CD4-positive, alpha-beta T cell treated with Interleukin-4 for 4 hours (primary cell): ENCODE results near the gene RAI1.
"Not testable (repeated sequence)": the region's sequence is repeated elsewhere in the genome, so short reads cannot be mapped to it uniquely, and the experiment has no call there.

Source experiments
- DNase-seq: peaks from one replicate; pipeline ENCODE4 v3.0.0-alpha.2; 2020

The RAI1 gene, protein sequence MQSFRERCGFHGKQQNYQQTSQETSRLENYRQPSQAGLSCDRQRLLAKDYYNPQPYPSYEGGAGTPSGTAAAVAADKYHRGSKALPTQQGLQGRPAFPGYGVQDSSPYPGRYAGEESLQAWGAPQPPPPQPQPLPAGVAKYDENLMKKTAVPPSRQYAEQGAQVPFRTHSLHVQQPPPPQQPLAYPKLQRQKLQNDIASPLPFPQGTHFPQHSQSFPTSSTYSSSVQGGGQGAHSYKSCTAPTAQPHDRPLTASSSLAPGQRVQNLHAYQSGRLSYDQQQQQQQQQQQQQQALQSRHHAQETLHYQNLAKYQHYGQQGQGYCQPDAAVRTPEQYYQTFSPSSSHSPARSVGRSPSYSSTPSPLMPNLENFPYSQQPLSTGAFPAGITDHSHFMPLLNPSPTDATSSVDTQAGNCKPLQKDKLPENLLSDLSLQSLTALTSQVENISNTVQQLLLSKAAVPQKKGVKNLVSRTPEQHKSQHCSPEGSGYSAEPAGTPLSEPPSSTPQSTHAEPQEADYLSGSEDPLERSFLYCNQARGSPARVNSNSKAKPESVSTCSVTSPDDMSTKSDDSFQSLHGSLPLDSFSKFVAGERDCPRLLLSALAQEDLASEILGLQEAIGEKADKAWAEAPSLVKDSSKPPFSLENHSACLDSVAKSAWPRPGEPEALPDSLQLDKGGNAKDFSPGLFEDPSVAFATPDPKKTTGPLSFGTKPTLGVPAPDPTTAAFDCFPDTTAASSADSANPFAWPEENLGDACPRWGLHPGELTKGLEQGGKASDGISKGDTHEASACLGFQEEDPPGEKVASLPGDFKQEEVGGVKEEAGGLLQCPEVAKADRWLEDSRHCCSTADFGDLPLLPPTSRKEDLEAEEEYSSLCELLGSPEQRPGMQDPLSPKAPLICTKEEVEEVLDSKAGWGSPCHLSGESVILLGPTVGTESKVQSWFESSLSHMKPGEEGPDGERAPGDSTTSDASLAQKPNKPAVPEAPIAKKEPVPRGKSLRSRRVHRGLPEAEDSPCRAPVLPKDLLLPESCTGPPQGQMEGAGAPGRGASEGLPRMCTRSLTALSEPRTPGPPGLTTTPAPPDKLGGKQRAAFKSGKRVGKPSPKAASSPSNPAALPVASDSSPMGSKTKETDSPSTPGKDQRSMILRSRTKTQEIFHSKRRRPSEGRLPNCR (N-terminal part only)

GRCh38 chr17:17681187-17681743 lies at the start of gene RAI1:
Gene RAI1 (plus strand): TSS chr17:17681458. CDS start chr17:17792949, 111,491 bp downstream.
- DNase-seq, result peak; percentile 50

DNA sequence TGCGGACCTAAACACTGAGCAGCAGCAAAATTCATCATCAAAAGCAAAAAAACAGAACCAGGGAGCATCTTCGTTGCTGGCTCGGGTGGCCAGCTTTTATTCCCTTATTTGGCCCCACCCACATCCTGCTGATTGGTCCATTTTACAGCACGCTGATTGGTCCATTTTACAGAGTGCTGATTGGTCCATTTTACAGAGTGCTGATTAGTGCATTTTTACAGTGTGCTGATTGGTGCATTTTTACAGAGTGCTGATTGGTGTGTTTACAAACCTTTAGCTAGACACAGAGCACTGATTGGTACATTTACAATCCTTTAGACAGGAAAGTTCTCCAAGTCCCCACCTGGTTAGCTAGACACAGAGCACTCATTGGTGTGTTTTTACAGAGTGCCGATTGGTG lies 48.6 kb upstream of the RAI1 start:
- not testable (repeated sequence) for DNase-seq

DNA sequence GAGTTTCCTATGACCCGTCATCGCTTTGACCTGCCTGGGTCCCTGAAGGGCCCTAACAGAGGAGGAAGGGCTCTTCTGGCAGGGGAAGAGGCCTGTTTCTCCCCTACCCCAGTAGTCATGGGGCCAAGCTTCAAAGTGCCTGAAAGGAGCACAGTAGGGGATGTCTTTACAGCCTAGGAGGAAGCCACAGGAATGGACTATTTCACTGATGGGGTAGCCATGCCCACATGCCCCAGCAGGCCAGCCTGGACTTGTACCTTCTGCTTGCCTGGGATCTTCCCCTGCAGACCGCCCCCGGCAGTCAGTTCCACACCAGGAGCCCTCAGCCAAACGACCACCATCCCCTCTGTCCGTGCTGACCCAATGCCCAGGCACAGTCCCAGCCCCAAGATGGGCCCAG lies 47.9 kb upstream of the RAI1 start:
- DNase-seq, result no peak

GRCh38 chr17:17635126-17635525 lies 46.1 kb upstream of the RAI1 start:
- DNase-seq, result no peak

DNA sequence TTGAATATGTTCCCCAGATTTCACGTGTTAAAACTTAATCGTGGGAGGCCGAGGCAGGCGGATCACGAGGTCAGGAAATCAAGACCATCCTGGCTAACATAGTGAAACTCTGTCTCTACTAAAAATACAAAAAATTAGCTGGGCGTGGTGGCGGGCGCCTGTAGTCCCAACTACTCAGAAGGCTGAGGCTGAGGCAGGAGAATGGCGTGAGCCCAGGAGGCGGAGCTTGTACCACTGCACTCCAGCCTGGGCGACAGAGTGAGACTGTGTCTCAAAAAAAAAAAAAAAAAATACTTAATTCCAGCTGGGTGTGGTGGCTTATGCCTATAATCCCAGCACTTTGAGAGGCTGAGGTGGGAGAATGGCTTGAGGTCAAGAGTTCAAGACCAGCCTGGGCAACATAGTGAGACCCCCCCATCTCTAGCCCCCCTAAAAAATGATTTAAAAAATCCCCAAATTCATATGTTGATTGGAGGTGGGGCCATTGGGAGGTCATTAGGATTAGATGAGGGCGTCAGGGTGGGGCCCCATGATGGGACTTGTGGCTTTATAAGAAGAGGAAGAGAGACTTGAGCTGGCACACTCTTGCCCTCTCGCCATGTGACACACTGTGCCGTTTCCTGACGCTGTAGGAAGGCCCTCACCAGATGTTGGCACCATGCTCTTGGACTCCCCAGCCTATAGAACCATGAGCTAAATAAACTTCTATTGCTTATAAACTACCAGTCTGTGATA lies 45.6 kb upstream of the RAI1 start:
- not testable (repeated sequence) for DNase-seq

- no peak for DNase-seq
Measured at GRCh38 chr17:17636272-17636885, 44.9 kb upstream of the RAI1 start.

DNA sequence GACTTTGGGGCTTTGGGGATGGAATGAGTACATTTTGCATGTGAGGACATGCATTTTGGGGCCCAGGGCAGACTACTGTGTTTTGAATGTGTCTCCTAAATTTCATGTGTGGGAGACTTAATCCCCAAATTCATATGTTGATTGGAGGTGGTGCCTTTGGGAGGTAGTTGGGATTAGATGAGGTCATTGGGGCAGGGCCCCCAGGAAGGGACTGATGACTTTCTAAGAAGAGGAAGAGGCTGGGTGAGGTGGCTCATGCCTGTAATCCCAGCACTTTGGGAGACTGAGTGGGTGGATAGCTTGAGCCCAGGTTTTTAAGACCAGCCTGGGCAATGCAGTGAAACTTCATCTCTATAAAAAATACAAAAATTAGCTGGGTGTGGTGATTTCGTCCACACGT lies 42.8 kb upstream of the RAI1 start:
- DNase-seq, result no peak

DNA sequence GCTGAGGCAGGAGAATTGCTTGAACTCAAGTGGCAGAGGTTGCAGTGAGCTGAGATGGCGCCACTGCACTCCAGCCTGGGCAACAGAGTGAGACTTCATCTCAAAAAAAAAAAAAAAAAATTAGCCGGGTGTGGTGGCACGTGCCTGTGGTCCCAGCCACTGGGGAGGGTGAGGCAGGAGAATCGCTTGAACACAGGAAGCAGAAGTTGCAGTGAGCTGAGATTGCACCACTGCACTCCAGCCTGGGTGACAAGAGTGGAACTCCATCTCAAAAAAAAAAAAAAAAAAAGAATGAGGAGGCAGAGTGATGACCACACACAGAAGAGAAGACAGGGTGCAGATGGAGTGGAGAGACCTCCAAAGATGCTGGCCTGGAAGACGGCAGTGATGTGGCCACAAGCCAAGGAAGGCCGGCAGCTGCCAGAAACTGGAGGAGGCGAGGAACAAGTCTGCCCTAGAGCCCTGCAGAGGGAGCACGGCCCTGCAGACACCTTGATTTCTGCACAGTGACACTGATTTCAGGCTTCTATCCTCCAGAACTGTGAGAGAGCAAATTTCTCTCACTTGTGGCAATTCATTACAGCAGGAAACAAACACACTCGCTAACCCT lies 41.5 kb upstream of the RAI1 start:
- DNase-seq, result not testable (repeated sequence)

DNA sequence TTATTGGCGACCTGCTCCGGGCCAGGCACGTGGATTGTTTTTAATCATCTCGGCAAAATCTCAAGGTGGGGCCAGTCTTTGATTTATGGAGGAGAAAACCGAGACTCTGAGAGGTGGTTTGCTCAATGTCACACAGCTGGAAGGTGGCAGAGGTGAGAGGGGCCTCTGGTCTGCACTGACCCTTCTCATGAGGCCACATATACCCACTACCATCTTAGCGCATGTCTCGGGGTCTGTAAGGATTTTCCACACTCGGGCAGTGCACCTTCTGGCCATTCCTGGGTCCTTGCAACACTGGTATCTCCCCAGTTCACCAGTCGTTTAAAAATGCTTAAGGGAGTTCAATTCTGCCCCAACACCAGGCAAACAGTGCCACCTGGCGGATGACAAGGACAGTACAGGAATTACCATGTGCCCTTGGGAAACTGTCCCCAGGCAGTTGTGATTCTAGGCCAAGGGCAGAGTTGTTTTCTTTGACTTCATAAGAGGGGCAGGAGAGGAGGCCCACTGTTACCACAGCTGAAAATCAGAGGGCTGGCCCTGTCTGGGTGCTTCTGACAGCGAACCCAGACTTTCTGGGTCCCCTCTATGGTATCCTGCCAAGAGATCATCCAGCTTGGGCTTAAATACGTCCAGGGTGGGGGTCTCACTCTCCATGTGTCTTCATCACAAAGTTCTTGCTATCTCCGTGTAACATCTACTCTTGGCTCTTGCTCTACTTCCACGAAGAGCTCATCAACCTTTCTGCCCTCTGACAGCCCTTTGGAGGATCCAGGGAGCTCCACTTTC lies 39.4 kb upstream of the RAI1 start:
- DNase-seq, result peak; percentile 76

GRCh38 chr17:17645148-17645547 lies 36.1 kb upstream of the RAI1 start:
- not testable (repeated sequence) for DNase-seq

- DNase-seq, result no peak
Measured at GRCh38 chr17:17645961-17646360, 35.3 kb upstream of the RAI1 start.

DNA sequence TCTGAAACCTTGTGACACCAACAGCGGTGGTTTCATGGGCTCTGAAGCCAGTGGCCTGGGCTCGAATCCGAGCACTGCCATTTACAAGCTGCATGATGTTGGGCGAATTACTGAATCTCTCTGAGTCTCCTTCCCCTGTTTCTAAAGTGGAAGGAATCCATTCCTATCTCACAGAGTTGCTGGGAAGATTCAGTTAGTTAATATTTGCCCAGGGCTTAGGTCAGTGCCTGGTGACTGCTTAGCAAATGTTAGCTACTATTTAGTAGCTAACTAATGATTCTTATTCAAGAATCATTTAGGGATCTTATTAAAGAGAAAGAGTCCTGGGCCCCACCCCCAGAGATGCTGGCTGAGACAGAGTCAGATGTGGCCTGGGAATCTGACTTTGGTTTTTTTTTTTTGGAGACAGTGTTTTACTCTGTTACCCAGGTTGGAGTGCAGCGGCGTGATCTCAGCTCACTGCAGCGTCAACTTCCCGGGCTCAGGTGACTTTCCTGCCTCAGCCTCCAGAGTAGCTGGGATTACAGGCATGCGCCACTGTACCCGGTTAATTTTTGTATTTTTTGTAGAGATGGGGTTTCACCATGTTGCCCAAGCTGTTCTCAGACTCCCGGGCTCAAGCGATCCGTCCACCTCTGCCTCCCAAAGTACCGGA lies 33.6 kb upstream of the RAI1 start:
- no peak for DNase-seq

DNA sequence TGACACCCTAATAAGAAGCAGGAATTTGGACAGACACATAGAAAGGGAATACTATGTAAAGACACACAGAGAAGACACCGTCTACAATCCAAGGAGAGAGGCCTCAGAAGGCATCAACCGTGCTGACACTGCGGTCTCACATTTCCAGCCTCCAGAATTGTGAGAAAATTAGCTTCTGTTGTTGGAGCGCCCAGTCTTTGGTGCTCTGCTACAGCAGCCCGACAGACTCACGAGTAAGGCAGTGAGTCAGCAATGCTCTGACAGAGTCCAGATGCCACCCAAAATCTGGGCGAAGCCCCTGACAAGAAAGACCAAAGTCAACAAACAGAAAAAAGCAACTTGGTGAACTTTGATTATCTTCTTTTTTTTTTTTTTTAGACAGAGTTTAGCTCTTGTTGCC lies 32.5 kb upstream of the RAI1 start:
- DNase-seq, result no peak

DNA sequence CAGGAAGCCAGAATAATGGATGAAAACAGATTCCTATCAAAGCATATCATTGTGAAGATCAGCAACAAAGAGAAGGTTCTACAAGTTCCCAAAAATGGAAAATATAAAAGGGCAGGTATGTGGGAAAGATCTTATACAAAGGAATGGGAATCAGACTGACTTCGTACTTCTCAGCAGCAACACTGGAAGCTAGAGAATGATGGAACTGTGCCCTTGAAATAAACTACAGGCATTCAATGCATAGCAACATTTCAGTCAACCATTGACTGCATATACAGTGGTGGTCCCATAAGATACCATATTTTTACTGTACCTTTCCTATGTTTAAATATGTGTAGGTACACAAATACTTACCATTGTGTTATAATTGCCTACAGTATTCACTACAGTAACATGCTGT lies 30.3 kb upstream of the RAI1 start:
- no peak for DNase-seq

GRCh38 chr17:17653343-17653742 lies 27.9 kb upstream of the RAI1 start:
- DNase-seq, result no peak

GRCh38 chr17:17659340-17659739 lies 21.9 kb upstream of the RAI1 start:
- DNase-seq, result no peak

- no peak for DNase-seq
Measured at GRCh38 chr17:17661134-17661533, 20.1 kb upstream of the RAI1 start.

GRCh38 chr17:17661834-17662385 lies 19.3 kb upstream of the RAI1 start:
- no peak for DNase-seq
